ENCODE measurements around the gene DNASE1L1.
A peak's percentile ranks its signal among the peaks of the same experiment; 100 is the strongest.
"Not testable (repeated sequence)": the region's sequence is repeated elsewhere in the genome, so short reads cannot be mapped to it uniquely, and the experiment has no call there.

The DNASE1L1 gene

DNA sequence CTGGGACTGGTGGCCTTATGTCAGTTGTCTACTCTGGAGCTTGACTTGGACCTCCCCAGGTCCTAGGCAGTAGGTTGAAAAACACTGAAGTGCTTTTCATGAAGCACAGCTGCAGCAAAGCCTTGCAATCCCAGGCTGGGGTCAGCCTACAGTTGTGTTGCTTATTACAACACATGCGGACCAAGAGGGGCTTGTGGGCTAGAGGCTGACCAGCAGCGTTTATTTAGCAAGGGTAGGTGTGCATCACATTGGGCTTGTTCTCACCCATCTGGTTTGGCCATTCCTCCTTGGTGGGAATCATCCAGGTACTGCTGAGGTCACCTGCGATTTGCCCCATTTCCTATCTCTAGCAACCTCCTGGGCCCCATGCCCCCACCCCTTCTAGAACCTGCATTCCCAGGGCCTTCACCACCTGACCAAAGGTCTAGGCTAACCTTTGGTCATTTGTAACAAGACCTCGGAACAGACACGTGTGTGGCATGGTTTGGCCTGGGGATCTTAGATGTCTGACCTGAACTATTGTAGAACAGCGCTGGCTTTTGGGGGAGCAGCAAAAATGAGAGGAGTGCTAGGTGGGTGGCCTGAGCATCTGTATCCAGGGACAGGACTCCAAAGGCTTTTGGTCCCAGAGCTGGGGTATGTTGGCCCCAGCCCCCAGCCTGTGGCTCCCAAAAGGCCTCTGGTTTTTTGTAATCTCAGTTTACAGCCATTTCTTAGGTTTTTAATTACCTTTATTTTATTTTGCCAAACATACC, 7.8 kb downstream of the DNASE1L1 start (continued):
- TF ChIP-seq, protein P1, sequence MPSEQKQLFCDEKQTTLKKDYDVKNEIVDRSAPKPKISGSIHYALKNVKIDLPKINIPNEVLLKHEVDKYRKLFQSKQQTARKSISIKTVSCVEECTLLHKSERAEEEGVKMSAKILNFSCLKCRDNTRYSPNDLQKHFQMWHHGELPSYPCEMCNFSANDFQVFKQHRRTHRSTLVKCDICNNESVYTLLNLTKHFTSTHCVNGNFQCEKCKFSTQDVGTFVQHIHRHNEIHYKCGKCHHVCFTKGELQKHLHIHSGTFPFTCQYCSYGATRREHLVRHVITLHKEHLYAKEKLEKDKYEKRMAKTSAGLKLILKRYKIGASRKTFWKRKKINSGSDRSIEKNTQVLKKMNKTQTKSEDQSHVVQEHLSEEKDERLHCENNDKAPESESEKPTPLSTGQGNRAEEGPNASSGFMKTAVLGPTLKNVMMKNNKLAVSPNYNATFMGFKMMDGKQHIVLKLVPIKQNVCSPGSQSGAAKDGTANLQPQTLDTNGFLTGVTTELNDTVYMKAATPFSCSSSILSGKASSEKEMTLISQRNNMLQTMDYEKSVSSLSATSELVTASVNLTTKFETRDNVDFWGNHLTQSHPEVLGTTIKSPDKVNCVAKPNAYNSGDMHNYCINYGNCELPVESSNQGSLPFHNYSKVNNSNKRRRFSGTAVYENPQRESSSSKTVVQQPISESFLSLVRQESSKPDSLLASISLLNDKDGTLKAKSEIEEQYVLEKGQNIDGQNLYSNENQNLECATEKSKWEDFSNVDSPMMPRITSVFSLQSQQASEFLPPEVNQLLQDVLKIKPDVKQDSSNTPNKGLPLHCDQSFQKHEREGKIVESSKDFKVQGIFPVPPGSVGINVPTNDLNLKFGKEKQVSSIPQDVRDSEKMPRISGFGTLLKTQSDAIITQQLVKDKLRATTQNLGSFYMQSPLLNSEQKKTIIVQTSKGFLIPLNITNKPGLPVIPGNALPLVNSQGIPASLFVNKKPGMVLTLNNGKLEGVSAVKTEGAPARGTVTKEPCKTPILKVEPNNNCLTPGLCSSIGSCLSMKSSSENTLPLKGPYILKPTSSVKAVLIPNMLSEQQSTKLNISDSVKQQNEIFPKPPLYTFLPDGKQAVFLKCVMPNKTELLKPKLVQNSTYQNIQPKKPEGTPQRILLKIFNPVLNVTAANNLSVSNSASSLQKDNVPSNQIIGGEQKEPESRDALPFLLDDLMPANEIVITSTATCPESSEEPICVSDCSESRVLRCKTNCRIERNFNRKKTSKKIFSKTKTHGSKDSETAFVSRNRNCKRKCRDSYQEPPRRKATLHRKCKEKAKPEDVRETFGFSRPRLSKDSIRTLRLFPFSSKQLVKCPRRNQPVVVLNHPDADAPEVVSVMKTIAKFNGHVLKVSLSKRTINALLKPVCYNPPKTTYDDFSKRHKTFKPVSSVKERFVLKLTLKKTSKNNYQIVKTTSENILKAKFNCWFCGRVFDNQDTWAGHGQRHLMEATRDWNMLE (tag by site-specific recombination; conservative IDR thresholded peaks at IDR 0.05; ENCODE audit: low read depth), result no peak
- no peak for TF ChIP-seq ZNF16 (tag by site-specific recombination; IDR thresholded peaks at IDR 0.05; ENCODE audit: low read depth)
- TF ChIP-seq, protein P2, sequence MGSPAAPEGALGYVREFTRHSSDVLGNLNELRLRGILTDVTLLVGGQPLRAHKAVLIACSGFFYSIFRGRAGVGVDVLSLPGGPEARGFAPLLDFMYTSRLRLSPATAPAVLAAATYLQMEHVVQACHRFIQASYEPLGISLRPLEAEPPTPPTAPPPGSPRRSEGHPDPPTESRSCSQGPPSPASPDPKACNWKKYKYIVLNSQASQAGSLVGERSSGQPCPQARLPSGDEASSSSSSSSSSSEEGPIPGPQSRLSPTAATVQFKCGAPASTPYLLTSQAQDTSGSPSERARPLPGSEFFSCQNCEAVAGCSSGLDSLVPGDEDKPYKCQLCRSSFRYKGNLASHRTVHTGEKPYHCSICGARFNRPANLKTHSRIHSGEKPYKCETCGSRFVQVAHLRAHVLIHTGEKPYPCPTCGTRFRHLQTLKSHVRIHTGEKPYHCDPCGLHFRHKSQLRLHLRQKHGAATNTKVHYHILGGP (tag by site-specific recombination; IDR thresholded peaks at IDR 0.05), result no peak
- no peak for TF ChIP-seq ZBTB48 (tag by site-specific recombination; IDR thresholded peaks at IDR 0.05)
- no peak for TF ChIP-seq ZNF791 (tag by site-specific recombination; IDR thresholded peaks at IDR 0.05)
- no peak for TF ChIP-seq GLI4 (tag by site-specific recombination; IDR thresholded peaks at IDR 0.05)
- no peak for TF ChIP-seq IKZF3 (tag by site-specific recombination; IDR thresholded peaks at IDR 0.05)
- peak; percentile 63; the same call in 1 of the 2 replicates for TF ChIP-seq ZNF600 (tag by site-specific recombination; IDR thresholded peaks at IDR 0.05)
- TF ChIP-seq, protein P3, sequence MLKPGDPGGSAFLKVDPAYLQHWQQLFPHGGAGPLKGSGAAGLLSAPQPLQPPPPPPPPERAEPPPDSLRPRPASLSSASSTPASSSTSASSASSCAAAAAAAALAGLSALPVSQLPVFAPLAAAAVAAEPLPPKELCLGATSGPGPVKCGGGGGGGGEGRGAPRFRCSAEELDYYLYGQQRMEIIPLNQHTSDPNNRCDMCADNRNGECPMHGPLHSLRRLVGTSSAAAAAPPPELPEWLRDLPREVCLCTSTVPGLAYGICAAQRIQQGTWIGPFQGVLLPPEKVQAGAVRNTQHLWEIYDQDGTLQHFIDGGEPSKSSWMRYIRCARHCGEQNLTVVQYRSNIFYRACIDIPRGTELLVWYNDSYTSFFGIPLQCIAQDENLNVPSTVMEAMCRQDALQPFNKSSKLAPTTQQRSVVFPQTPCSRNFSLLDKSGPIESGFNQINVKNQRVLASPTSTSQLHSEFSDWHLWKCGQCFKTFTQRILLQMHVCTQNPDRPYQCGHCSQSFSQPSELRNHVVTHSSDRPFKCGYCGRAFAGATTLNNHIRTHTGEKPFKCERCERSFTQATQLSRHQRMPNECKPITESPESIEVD (tag by site-specific recombination; IDR thresholded peaks at IDR 0.05), result no peak
- TF ChIP-seq, protein P4, sequence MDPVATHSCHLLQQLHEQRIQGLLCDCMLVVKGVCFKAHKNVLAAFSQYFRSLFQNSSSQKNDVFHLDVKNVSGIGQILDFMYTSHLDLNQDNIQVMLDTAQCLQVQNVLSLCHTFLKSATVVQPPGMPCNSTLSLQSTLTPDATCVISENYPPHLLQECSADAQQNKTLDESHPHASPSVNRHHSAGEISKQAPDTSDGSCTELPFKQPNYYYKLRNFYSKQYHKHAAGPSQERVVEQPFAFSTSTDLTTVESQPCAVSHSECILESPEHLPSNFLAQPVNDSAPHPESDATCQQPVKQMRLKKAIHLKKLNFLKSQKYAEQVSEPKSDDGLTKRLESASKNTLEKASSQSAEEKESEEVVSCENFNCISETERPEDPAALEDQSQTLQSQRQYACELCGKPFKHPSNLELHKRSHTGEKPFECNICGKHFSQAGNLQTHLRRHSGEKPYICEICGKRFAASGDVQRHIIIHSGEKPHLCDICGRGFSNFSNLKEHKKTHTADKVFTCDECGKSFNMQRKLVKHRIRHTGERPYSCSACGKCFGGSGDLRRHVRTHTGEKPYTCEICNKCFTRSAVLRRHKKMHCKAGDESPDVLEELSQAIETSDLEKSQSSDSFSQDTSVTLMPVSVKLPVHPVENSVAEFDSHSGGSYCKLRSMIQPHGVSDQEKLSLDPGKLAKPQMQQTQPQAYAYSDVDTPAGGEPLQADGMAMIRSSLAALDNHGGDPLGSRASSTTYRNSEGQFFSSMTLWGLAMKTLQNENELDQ (tag by site-specific recombination; IDR thresholded peaks at IDR 0.05; ENCODE audit: low read depth), result no peak
- no peak for TF ChIP-seq ZNF521 (tag by site-specific recombination; IDR thresholded peaks at IDR 0.05)
- no peak for TF ChIP-seq ZFP37 (tag by site-specific recombination; IDR thresholded peaks at IDR 0.05)
- no peak for TF ChIP-seq ZBTB8A (tag by site-specific recombination; IDR thresholded peaks at IDR 0.05)

DNA sequence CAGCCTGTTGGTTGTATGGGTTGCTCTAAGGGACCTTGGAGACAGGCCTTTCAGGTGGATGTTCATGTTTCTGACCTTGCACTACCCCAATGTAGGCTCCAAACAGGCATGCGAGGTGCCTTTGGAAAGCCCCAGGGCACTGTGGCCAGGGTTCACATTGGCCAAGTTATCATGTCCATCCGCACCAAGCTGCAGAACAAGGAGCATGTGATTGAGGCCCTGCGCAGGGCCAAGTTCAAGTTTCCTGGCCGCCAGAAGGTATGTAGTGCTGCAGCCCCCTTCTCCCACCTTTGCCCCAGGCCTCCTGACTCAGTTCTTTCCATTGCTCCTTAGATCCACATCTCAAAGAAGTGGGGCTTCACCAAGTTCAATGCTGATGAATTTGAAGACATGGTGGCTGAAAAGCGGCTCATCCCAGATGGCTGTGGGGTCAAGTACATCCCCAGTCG, 8.7 kb downstream of the DNASE1L1 start:
- CTCF ChIA-PET, result interaction anchor here (1.0 to 1.9 kb wide), 2 partner anchors 133 to 135 kb away, joined by 3 to 8 read pairs; no protein-coding TSS in a partner anchor
- not testable (repeated sequence) for H3K27ac ChIP-seq (ENCODE audit: extremely low read depth, low read depth, low read length); H3K9me3 ChIP-seq (ENCODE audit: control insufficient read depth, insufficient read depth, low read depth, low read length); H3K4me1 ChIP-seq (ENCODE audit: control insufficient read depth, insufficient read depth, low read length); H3K4me3 ChIP-seq (ENCODE audit: low read depth, low read length)
- H3K36me3 ChIP-seq (ENCODE audit: control insufficient read depth in 2 of 2, insufficient read depth in 1 of 2, low read length in 2 of 2), result peaks cover 0 to 44% of the 10 kb centered on the region in 2 experiments; a peak in 1 of 3 replicates
- POLR2A ChIA-PET, result interaction anchor here (0.9 to 6.5 kb wide), 3 partner anchors 10 to 127 kb away, joined by 3 to 57 read pairs (median 39); partner anchors contain the start of genes DNASE1L1 and TAFAZZIN

Data from HEK293 (cell line).